GM15510 (cell line): ENCODE measurements around the gene SPTA1.

Experiments used
- POLR2A ChIP-seq: IDR thresholded peaks from 3 replicates; pipeline ENCODE4 v1.6.1; 2011; ENCODE audit warnings: borderline replicate concordance; ENCODE audit not compliant: insufficient read length; ENCODE audit errors: extremely low read depth

Gene SPTA1

GRCh38 chr1:158646465-158646864, 40.0 kb downstream of the SPTA1 start:
- no peak for TF ChIP-seq POLR2A

GRCh38 chr1:158644449-158644848, 42.1 kb downstream of the SPTA1 start:
- no peak for TF ChIP-seq POLR2A

GRCh38 chr1:158638904-158639303, 47.6 kb downstream of the SPTA1 start:
- TF ChIP-seq POLR2A, result no peak

- no peak for TF ChIP-seq POLR2A
Measured at GRCh38 chr1:158638146-158638545, 48.4 kb downstream of the SPTA1 start.

- TF ChIP-seq POLR2A, result no peak
Measured at GRCh38 chr1:158613764-158614163, 72.8 kb downstream of the SPTA1 start.

GRCh38 chr1:158611916-158612315, 74.6 kb downstream of the SPTA1 start:
- no peak for TF ChIP-seq POLR2A

GRCh38 chr1:158607296-158607695, 79.2 kb downstream of the SPTA1 start:
- TF ChIP-seq POLR2A, result no peak

- TF ChIP-seq POLR2A, result no peak
Measured at GRCh38 chr1:158604968-158605367, 81.5 kb downstream of the SPTA1 start, which contains the start of gene OR10Z1. Gene OR10Z1, plus strand, starts transcription at chr1:158605268. Its CDS starts 1,171 bp downstream, at chr1:158606439.

- TF ChIP-seq POLR2A, result no peak
Measured at GRCh38 chr1:158600735-158601134, 85.8 kb downstream of the SPTA1 start.

GRCh38 chr1:158586942-158587341, 99.6 kb downstream of the SPTA1 start:
- TF ChIP-seq POLR2A, result no peak

- TF ChIP-seq POLR2A, result no peak
Measured at GRCh38 chr1:158583962-158584361, 102.6 kb downstream of the SPTA1 start.

- no peak for TF ChIP-seq POLR2A
Measured at GRCh38 chr1:158579733-158580132, 106.8 kb downstream of the SPTA1 start, which contains the start of gene OR10X1. Gene OR10X1, minus strand, starts transcription at chr1:158579899. Its CDS starts 0 bp downstream, at chr1:158579899.

- TF ChIP-seq POLR2A, result no peak
Measured at GRCh38 chr1:158577561-158577960, 109.0 kb downstream of the SPTA1 start.

- TF ChIP-seq POLR2A, result no peak
Measured at GRCh38 chr1:158572226-158572625, 114.3 kb downstream of the SPTA1 start.

- TF ChIP-seq POLR2A, result no peak
Measured at GRCh38 chr1:158570480-158570879, 116.0 kb downstream of the SPTA1 start, which contains the start of gene OR6P1. Gene OR6P1, minus strand, starts transcription at chr1:158570580. Its CDS starts 6,976 bp downstream, at chr1:158563604.

GRCh38 chr1:158564608-158565007, 121.9 kb downstream of the SPTA1 start:
- no peak for TF ChIP-seq POLR2A

GRCh38 chr1:158563853-158564252, 122.7 kb downstream of the SPTA1 start:
- no peak for TF ChIP-seq POLR2A
